Amniotic stem cell (primary cell): Measurements from ENCODE around the gene TRMT2A.

ENCODE experiments used
- DNase-seq: peaks from one replicate; lab custom pipeline; 2025; lab: John Stamatoyannopoulos, UW

The TRMT2A gene

DNA sequence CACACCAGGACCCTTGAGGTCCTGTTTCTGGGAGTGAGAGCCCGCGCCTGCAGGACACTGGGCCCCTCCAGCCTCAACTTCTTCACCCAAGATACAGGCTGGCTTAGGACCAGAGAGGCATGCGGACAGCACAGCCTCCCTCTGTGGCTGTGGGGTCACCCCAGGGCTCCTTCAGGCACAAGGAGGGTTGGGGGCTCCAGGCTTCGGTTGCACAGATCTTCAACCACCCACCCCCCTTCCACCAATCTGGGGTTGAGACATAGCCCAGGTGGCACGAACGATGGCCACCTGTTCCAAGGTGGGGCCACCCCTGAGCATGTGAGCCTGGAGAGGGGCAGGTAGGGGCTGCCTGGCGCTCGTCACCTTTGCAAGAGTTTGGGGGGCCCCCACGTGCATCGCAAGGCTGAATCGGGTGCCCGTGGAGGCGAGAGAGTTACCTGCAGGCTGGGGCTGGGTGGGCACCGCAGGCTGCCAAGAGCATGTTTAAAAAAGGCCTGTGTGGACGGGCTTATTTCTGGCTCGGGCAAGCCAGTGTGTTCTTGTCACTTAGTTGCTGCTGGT is 15.7 kb upstream of the TRMT2A start:
- no peak for DNase-seq

DNA sequence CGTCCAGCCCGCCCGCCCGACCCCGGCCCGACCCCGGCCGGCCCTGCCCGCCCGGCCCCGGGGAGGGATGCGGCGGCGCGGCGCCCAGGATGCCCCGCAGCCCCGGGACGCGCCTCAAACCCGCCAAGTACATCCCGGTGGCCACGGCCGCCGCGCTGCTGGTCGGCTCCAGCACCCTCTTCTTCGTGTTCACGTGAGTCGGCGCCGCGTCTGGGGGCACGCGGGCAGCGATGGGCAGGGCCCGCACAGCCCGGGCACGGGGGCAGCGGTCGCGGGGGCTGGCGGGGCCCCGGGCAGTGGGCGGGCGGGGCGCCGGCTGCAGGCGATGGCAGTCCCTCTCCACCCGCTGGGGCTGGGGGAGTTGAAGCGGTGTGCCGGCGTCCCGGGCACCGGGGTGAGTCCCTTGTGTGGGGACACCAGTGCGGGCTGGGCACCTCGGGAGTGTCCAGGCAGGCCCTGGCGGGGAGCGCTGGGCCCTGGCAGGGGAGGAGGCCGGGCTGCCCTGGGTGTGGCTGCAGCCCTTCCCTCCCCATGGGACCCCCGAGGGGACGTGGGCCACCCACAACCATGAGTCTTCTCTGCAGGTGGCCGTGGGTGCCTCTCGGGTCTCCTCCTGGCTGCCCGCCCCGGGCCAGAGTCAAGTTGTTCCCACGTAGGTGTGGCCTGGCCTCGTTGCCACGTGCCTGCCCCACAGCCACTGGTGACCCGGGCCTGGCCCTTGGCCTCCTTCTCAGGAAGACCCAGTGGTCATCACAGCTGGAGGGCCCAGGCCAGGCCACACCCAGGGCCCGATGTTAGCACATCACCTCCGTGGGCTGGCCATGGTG is 15.0 kb upstream of the TRMT2A start:
- DNase-seq: no peak

DNA sequence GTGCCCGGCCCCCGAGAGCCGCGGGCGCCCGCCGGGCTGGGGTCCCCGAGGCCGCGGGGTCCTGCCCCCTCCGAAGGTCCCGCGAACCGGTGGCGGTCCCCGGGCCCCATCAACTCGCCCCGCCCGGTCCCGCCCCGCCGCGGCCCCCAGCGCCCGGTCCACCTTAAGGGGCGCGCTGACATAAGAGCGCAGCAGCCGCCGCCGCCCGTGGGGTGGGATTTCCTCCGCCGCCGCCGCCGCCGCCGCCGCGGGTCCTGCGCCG is 14.5 kb upstream of the TRMT2A start, which contains the start of gene ZDHHC8:
ZDHHC8 (plus strand) TSS at position 208 of the 262 bp plus-strand sequence. CDS start 144 bp downstream, outside the sequence.
- DNase-seq: no peak

DNA sequence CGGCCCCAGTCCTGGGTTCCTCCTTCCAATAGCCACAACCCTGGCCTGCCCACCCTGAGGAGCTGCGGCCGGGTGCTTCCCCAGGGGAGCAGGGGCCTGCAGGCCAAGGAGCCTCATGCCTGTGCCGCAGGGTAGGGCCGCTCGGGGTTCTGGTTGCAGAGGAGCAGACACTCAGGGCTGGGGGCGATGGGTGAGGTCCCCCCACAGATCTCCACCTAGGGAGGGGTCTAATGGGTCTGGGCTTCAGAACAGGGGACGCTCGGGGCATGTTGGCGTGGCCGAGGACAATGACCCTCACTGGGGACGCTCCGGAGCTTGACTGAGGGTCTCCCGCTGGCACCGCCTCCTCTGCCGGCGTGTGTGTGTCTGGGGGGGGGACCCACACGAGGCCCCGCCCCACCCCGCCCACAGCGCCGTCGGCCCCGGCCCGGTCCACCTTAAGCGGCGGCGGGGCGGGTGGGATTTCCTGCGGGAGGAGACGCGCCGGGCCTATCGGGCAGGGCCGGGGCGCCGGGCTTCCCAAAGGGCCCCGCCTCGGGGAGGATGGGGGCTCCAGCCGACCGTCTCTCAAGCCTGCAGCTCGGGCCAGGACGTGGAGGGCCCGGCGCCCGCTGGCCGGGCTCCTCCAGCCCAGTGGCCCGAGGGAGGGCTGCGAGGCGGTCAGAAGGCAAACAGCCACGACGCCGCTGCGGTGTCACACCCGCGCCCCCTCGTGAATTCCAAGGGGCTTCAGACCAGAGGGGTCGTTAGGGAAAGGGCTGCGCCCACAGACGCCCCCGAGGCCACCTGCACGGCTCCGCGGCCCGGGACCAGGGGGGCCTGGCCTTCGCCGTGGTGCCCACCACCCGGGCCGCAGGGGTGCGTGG is 13.9 kb upstream of the TRMT2A start:
- peak; percentile 27 for DNase-seq

DNA sequence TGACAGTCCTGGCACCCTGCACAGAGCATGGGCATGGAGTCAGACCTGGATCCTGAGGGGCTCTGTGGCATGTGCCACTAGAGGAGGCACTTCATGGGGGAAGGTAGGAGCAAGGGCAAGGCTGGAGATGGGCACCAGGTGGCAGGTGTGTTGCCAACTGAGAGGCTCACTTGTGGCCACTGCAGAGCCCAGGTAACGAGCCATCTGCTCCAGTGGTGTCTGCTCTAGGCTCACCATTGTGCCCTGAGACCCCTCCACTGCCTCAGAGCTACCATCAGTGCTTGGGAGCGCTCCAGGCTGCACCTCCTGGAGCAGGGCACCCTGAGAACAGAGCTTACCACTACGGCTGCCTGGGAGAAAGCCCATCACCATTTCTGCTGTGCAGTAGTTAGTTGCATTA is 13.3 kb upstream of the TRMT2A start:
- DNase-seq: no peak

DNA sequence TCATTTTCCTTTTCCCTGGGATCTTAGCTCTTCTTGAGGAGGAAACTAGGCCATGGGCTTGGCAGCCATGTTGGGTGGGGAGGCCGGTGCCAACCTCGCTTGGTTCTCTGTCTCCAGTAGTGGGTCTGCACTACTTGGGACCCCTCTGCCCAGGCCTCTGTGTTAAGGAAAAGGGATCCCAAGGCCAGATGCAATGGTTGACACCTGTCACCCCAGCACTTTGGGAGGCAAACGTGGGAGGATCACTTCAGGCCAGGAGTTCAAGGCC is 12.7 kb upstream of the TRMT2A start:
- no peak for DNase-seq

DNA sequence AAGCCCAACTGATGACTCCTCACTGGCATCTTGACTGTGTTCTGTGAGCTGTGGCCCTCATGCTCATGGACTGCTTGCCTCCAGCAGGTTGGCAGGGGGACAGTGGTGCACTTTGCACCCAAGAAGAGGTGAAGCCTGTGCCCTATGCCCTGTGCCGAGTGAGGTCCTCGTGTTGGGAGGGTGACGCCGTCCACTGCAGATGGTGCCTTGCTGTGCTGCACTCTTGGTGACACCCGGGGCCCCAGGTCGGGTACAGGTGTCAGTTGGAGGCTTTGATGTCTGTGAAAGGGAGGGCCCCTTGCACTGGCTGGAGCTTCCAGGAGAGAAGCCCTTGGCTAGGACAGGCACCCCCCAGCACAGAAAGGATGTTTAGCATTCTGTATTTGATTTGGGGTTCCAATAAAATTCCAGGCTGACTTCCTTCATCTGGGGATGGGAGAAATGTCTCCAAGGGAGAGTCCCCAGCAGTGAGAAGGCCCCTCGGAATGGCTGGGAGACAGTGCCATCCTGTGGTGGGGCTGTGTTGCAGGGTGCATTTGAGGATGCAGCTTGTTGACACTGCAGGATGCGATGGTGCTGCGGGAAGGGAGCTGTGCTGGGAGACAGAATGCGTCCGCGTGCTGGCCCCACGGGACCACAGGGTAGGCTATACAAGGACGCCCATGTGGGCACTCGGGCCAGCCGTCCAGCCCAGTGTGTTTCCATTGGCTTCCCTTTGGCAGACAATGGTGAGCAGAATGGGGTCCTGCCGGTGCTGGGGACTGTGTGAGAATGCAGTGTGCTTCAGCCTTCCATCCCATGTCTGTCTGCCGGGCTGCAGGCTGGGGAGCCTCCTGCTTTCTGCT is 12.1 kb upstream of the TRMT2A start:
- DNase-seq: no peak

DNA sequence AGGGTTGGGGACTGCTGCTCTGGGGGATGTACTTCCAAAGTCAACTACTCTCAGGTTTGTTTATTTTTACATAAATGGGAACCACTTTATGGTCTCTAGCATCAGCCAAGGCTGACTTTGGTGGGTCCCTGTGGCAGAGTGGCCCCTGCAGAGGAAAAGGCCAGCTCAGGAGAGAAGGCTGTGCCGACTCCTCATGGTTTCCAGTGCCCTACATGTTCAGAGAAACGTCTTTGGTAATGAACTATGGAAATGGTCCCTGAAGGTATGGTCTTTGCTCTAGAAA is 11.5 kb upstream of the TRMT2A start:
- no peak for DNase-seq

DNA sequence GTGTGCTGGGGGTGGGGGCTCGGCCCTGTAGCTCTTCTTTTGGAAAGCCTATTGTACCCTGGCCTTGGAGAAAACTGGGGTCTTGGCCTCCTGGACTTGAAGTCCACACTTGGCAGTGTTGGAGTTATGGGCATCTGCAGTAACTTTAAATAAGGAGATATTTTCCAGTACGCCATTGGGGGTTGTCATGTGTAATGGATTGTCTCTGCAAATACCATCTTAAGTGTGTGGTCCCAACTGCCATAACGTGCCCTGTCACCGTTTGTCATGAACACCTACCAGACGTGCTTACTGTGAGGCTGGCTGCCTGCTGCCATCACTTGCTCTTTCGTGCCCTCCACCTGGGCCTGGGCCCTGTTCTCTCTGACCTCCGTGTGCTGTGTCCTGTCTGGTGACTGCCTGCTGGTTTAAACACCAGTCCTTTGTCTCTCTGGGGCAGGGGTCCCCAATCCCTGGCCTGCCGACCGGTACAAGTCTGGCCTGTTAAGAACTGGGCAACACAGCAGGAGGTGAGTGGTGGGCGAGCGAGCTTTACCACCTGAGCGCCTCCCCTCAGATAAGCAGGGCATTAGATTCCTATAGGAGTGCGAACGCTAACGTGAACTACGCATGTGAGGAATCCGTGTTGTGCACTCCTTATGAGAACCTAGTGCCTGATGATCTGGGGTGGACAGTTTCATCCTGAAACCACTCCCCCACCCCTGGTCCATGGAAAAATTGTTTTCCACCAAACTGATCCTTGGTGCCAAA is 11.0 kb upstream of the TRMT2A start:
- DNase-seq: no peak

DNA sequence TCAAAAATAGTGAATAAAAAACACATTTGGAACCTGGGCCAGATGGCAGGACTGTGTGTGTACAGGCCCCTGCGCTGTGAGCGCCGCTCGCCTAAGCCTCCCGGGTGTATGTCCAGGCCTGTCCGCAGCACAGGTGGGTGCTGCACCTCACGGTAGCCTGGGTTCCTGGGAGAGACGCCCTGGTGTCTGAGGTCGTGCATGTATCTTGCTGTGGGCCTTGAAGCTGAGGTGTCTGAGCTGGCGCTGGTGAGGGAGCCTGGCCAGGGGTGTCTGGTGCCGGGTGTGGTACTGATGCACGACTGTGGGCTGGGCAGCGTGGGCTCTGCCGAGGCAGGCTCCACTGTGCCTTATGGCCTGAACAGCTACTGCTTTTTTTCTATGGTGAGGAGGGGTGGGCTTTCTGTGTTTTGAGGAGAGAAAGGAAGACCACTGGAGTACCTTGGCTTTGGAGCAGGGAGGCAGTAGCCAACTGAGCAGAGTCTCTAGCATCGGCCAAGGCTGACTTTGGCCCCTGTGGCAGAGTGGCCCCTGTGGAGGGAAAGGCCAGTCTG is 10.4 kb upstream of the TRMT2A start:
- DNase-seq: no peak

DNA sequence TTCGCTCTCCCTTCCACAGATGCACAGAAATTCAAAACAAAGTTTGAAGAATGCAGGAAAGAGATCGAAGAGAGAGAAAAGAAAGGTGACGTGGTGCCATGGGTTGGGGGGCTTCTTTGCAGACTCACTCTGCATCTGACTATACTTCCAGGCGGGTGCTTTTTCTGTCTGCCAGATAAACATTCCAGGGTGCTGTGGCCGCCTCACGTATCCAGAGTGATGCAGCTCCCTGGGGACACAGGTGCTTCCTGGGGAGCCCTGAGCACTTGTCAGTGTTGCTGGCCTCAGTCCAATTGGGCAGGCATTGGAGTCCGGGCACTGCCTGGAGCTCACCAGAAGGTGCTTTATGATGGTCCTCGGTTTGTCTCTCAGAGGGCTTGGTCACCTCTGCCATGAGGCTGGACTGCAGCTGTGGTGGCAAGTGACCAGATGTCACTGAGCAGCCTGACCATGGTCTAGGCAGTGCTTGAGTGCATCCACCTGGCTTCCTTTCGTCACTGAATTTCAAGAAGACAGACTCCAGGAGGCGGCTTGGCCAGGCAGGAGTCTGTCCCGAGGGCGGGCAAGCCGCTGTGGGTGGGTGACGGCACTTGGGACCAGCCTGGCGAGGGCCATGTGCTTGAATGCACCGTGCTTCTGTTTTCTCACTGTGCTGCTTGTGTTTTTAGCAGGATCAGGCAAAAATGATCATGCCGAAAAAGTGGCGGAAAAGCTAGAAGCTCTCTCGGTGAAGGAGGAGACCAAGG is 9.4 kb upstream of the TRMT2A start:
- no peak for DNase-seq

DNA sequence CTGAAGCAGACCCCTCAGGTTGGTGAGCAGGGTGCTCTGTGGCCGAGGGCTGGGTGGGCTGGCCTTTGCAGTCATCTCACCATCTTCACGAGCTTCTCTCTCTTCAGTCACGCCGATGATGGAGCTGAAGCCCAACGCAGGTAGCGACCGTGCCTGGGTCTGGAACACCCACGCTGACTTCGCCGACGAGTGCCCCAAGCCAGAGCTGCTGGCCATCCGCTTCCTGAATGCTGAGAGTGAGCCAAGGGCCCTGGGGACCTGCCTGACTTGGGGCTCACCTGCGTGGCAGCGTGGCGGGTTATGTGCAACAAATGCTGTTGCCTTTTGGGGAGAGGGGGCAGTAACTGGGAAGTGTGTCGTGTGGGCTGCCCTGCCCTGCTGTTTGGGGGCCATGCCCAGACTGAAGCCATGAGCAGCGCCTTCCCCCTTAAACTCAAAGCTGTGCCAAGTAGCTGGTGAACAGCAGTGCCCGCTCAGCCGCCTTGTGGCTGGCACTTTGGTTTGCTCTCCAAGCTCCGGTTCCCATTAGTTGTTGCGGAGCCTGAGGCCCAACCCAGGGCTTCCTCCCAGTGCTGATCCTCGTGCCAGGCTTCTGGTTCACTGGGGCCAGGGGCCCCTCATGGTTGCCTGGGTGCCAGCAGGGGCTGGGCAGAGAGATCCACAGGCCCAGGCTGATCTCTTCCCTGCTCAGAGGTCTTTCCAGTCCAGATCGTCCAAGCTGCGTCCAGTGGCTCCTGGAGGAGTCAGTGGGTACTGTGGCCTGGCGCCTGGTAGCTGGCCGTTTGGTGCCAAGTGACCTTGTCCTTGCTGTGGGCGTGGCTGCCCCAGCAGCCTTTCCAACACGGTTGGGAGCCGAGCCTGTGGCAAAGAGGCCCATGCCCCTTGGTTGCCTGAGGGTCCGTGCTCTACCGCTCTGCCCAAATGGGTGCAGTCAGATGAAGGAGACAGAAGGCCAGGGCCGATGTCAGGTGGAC is 8.5 kb upstream of the TRMT2A start:
- DNase-seq: no peak

DNA sequence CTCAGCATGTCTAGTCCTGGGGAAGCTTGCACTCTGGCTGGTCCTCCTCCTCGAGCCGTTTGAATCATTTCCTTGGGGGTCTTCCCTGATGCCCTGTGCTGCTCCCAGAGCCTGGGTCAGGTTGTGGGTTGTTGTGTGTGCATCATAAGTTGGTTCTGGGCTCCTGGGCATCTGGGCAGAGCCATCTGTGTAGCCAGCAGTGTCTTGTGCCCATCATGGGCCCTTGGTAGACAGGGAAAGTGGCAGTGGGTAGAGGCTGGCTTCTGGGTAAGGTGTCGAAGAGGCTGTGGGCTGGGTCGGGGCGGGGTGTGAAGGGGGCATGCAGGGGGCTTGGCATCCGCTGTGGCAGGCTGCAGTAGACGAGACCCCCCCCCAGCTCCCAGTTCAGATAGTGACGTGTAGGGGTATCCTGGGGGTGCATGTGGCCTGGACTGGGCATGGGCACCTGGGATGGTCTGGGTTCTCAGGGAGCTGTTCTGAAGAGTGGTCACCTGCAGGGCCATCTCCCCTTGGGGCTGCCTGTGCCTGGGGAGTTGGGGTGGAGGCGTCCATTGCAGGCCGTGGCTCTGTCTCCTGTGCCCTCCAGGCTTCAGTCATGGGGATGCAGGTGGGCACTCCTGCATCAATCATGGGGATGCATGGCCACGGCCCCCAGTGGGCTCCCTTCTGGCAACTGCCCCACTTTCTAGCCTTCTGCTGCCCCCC is 7.2 kb upstream of the TRMT2A start:
- no peak for DNase-seq

DNA sequence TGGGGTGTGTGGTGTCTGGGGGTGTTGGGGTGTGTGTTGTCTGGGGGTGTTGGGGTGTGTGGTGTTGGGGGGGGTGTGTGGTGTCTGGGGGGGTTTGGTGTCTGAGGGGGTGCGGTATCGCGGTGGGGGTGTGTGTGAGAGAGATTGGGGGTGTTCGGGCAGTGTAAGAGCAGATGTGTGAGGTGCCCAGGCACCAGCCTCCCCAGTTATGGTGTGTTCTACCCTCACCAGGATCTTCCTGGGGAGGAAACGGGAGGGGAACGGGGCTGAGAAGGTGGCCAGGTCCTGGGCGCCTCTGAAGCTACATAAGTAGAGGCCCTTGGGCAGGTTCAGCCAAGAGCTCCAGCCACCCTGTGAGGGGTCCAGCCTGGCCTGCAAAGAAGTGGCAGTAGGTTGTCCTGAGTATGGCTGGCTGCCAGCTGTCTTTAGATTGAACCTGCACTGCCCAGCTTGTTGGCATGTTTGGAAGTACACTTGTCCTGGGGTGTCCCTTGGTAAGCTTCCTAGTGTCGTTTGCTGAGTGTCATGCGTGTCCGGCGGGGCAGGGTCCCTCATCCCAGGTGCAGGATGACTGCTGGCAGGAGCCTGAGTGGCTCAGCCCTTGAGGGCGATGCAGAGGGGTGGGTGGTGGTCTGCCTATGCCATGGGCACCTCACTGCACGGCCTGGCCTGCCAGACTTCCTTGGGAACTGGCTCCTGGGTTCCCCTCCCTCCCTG is 6.5 kb upstream of the TRMT2A start:
- no peak for DNase-seq

DNA sequence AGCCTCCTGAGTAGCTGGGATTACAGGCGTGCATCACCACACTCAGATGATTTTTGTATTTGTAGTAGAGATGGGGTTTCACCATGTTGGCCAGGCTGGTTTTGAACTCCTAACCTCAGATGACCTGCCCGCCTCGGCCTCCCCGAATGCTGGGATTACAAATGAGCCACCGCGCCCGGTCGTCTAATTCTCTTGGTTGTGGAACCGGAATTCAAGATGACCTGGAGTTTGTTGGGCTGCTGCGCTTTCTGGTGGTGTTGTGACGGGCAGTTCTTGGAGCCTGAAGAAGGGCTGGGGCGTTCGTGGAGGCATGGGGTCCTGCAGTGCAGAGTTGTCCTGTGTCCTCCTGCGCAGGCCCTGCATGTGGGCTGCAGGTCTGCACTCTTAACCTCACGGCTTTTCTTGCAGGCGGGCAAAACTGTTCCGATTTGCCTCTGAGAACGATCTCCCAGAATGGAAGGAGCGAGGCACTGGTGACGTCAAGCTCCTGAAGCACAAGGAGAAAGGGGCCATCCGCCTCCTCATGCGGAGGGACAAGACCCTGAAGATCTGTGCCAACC is 4.9 kb upstream of the TRMT2A start:
- DNase-seq: no peak

DNA sequence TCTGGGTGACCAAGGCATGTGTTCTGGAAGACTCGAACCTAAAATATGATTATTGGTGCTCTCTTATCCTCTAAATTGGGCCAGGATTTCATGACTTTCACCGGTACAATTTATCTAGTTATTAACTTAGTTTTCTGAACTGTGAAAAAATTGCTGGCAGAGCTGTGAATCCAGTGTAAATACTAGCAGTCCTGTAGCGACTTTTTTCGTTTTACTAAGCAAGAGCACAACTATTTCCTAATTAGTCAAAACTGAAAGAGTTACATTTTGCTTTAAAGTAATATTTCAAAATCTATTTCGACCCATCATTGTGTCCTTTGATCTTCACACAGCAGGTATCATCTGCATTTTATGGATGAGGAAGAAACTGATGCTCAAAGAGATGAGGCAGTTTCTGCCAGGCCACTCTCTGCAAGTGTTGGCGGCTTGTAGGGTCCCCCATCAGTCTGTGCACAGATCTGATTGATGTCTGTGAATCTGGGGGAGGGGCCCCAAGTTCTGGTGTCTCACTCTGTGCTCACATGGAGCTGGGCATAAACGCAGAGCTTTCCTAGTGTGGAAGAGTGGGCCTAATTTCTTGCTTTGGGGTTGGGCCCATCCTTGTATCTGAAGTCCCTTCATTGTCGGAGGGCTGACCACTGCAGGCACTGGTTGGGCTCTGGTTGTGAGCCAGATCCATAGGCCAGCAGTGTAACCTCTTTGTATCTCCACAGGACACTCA is 1.4 kb upstream of the TRMT2A start:
- DNase-seq: no peak

DNA sequence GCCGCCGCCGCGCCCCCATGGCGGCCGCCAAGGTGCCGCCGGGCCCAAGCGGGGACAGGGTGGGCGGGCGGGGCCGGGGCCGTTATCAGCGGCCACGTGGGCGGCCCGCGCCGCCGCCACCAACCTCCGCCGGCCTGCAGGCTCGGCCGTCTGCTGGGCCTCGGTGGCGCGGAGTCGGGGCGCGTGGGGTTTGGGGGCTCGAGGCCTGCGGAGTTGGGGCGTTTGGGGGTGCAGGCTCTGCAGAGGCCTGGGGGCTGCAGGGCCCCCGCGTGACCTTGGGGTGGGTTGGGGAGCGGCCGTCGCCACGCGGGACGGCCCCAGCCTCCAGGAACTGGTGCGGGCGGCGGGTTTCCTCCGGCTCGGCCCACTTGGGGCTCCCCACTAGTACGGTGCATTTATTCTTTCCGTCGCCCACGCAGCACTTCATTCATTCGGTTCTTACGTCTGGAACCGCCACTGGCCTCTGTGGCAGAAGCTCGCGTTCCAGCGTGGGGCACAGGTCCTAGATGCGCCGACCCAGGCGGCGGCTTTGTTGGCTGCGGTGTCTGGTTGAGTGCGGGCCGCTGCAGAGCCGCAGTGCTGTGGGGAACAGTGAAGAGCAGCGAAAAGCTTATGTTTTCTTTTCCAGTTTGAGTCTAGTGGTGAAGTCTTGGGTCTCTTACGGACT is 740 bp upstream of the TRMT2A start:
- no peak for DNase-seq
